ENCODE data around the gene FXYD3. TPM values are rescaled to one million over a fixed set of nuclear protein-coding genes. Genes with fewer than 3 reads are reported as not detected.

The FXYD3 gene
- total RNA-seq, 1 donor from 2014 or later, result not detected

DNA sequence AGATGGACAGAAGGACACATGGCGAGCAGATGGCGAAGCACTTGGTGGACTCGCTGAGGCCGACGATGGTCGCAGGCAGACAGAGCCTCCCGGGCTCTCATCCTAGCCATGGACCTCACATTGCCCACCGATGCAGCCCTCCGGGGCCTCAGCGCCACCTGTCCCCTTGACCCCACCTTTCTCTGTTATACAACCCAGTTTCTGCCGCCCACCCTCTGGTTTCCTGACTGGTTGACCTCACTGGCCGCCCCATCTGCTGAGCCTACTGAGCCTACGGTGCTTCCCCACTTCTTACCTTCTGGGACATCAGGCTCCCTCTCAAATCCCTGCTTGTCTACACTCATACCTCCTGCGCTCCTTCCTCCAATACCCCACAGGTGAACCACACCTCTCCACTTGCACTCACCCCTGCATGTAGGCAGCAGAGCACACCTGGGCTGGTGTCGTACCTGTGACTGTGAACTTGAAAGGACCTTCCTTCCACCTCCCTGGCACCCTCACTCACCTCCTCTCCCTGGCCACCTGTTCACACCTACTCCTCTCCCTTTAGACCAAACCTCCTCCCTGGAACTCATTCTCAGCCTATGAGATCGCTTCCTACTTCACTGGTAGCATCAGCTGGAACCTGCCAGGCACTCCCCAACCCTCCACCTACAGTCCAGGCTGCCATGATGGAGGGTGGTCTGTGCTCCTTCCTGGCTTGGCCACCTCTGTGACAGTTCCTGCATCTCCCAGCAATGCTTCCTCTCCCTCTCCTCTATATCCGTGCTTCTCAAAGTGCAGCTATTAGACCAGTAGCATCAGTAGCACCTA is 38.0 kb upstream of the FXYD3 start:
- Mint-ChIP-seq H3K4me3 (no peak overlapping the region), H3K4me1 (no peaks in the 10 kb centered on the region), H3K9me3 (peaks cover 3% of the 10 kb centered on the region), H3K36me3 (no peaks in the 10 kb centered on the region), H3K27ac (peak overlapping the region; percentile 68), H3K27me3 (ENCODE audit: insufficient read depth, low read depth) (peaks cover 4% of the 10 kb centered on the region)
- Histone ChIP-seq H3F3A (ENCODE audit: low read depth) (no peaks in the 10 kb centered on the region), H3K9ac (no peak overlapping the region), H3K4me1 (no peaks in the 10 kb centered on the region), H3K36me3 (no peaks in the 10 kb centered on the region), H3K4me2 (no peak overlapping the region), H3K4me3 (no peak overlapping the region), H3K9me3 (ENCODE audit: low read depth) (no peaks in the 10 kb centered on the region), H3K79me2 (ENCODE audit: low read depth) (no peaks in the 10 kb centered on the region), H3K27ac (no peak overlapping the region), H2AFZ (replicated peaks) (no peak overlapping the region), H3K27me3 (no peaks in the 10 kb centered on the region), H4K20me1 (ENCODE audit: low read depth) (no peaks in the 10 kb centered on the region)
- TF ChIP-seq EZH2 (IDR thresholded peaks at IDR 0.05) (no peak), EZH2phosphoT487 (IDR thresholded peaks at IDR 0.05) (no peak)
- TF ChIP-seq, protein P1, sequence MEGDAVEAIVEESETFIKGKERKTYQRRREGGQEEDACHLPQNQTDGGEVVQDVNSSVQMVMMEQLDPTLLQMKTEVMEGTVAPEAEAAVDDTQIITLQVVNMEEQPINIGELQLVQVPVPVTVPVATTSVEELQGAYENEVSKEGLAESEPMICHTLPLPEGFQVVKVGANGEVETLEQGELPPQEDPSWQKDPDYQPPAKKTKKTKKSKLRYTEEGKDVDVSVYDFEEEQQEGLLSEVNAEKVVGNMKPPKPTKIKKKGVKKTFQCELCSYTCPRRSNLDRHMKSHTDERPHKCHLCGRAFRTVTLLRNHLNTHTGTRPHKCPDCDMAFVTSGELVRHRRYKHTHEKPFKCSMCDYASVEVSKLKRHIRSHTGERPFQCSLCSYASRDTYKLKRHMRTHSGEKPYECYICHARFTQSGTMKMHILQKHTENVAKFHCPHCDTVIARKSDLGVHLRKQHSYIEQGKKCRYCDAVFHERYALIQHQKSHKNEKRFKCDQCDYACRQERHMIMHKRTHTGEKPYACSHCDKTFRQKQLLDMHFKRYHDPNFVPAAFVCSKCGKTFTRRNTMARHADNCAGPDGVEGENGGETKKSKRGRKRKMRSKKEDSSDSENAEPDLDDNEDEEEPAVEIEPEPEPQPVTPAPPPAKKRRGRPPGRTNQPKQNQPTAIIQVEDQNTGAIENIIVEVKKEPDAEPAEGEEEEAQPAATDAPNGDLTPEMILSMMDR (IDR thresholded peaks at IDR 0.05), result no peak
- no peak for DNase-seq (ENCODE audit: low spot score)

DNA sequence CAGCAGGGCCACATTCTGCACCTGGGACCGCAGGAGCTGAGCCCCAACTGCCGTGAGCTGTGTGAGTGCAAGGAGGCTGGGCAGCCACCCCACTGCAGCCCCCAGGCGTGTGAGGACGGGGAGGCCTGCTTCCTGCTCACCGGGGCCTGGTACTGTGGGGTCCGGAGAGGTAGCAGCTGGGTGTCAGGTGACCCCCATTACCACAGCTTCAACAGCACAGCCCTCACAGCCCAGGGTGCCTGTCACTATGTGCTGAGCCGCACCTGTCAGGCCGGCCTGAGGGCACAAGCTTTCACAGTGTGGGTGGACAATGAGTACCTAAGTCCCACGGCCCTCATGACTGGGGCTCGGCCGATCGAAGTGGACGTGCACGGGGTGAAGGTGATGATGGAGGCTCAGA is 35.8 kb upstream of the FXYD3 start:
- H3K4me3 Mint-ChIP-seq, result no peak overlapping the region

DNA sequence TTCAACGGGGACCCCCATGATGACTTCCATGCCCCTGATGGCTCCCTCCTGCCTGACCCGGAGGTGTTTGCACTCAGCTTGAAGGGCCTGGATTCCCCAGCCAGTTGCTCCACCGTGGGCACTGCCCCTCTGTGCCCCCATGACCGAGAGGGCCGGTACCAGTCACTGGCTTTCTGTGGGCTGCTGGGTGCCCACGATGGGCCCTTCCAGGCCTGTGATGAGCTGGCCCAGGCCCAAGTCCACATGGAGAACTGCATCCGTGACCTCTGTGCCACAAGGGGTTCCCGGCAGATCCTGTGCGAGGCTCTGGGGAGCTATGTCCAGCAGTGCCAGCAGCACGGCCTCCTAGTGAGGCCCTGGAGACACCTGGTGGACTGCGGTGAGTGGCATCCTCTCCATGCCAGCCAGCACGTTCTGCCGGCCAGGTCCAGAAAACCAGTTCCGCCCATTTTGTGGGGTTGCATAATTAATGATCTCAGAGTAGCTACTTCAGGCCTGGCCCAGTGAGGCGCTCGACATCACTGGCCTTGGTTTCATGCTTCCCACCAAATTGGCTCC is 34.9 kb upstream of the FXYD3 start:
- Histone ChIP-seq H3K4me1 (no peaks in the 10 kb centered on the region), H3K4me2 (no peak overlapping the region), H3K4me3 (no peak overlapping the region), H3K27me3 (no peaks in the 10 kb centered on the region), H3K36me3 (no peaks in the 10 kb centered on the region), H3K27ac (no peak overlapping the region), H3K9ac (no peak overlapping the region), H3F3A (ENCODE audit: low read depth) (no peaks in the 10 kb centered on the region), H3K9me3 (ENCODE audit: low read depth) (no peaks in the 10 kb centered on the region), H3K79me2 (ENCODE audit: low read depth) (no peaks in the 10 kb centered on the region), H2AFZ (replicated peaks) (no peak overlapping the region), H4K20me1 (ENCODE audit: low read depth) (no peaks in the 10 kb centered on the region)
- TF ChIP-seq, protein P1 (IDR thresholded peaks at IDR 0.05), result no peak
- TF ChIP-seq EZH2 (IDR thresholded peaks at IDR 0.05) (no peak), EZH2phosphoT487 (IDR thresholded peaks at IDR 0.05) (no peak)
- H3K9me3 Mint-ChIP-seq, result peaks cover 4% of the 10 kb centered on the region
- peaks cover 6% of the 10 kb centered on the region for H3K27me3 Mint-ChIP-seq (ENCODE audit: insufficient read depth, low read depth)
- no peaks in the 10 kb centered on the region for H3K36me3 Mint-ChIP-seq
- no peak for DNase-seq (ENCODE audit: low spot score)
- H3K27ac Mint-ChIP-seq, result no peak overlapping the region
- no peak overlapping the region for H3K4me3 Mint-ChIP-seq
- no peaks in the 10 kb centered on the region for H3K4me1 Mint-ChIP-seq

More for the DNA sequence above, 35.8 kb upstream of the FXYD3 start:
- Histone ChIP-seq H3K4me3 (no peak overlapping the region), H3K27ac (no peak overlapping the region), H2AFZ (replicated peaks) (no peak overlapping the region), H3K4me2 (no peak overlapping the region), H3K9ac (no peak overlapping the region), H3K4me1 (no peaks in the 10 kb centered on the region), H4K20me1 (ENCODE audit: low read depth) (no peaks in the 10 kb centered on the region), H3K27me3 (no peaks in the 10 kb centered on the region), H3K79me2 (ENCODE audit: low read depth) (no peaks in the 10 kb centered on the region), H3K9me3 (ENCODE audit: low read depth) (no peaks in the 10 kb centered on the region), H3F3A (ENCODE audit: low read depth) (no peaks in the 10 kb centered on the region), H3K36me3 (no peaks in the 10 kb centered on the region)
- DNase-seq (ENCODE audit: low spot score), result no peak
- Mint-ChIP-seq H3K36me3 (no peaks in the 10 kb centered on the region), H3K9me3 (peaks cover 4% of the 10 kb centered on the region), H3K27me3 (ENCODE audit: insufficient read depth, low read depth) (peaks cover 4% of the 10 kb centered on the region), H3K4me1 (no peaks in the 10 kb centered on the region), H3K27ac (no peak overlapping the region)
- TF ChIP-seq EZH2 (IDR thresholded peaks at IDR 0.05) (no peak), EZH2phosphoT487 (IDR thresholded peaks at IDR 0.05) (no peak)
- TF ChIP-seq, protein P1 (IDR thresholded peaks at IDR 0.05), result no peak
